HCT116 (cell line): Measurements from ENCODE around the gene NTN3. TPM values are rescaled to one million over a fixed set of nuclear protein-coding genes. Genes with fewer than 3 reads are reported as not detected.

ENCODE experiments used
- ATAC-seq: fragments of 200-7000 bp; cut with Tn5 transposase; 2 replicates; pipeline ENCODE4 v1.9.1; 2020; ENCODE audit warnings: mild to moderate bottlenecking, moderate library complexity
- BruUV-seq: library from RNA; stranded (reverse); fragments of 400-500 nt; replicated peaks from 2 replicates; lab custom pipeline; 2021; lab: Mats Ljungman, UMichigan
- CTCF ChIA-PET: fragments of 300-600 bp; sonication (Branson Sonifier 250); formaldehyde crosslinking; loops from one replicate; lab custom pipeline; 2021; ENCODE audit warnings: antibody characterized with exemption; lab: Charles Lee
- POLR2A ChIA-PET: fragments of 300-600, 350-600 bp; sonication (Branson Sonifier 250); formaldehyde crosslinking; loops from one replicate; lab custom pipeline; 2021; ENCODE audit warnings: antibody characterized with exemption; lab: Charles Lee
- RAD21 ChIA-PET, 2 experiments: fragments of 300-600 bp; sonication (Branson Sonifier 250); formaldehyde crosslinking; loops; one replicate each; lab custom pipeline; 2023; ENCODE audit warnings: low total read pairs in 2 of 2; ENCODE audit not compliant: uncharacterized antibody in 2 of 2, unreplicated experiment in 2 of 2, low non-redundant PET in 1 of 2; lab: Charles Lee
- DNase-seq: peaks from one replicate; pipeline ENCODE4 v3.0.0-alpha.2; 2010; ENCODE audit warnings: low read depth, low spot score
- H2AFZ ChIP-seq: fragments of 200-600 bp; shearing (Covaris generic), sonication (generic); 2 replicates; pipeline ENCODE4 v1.6.1; 2017; ENCODE audit warnings: low read depth, mixed run types, mixed read lengths, antibody characterized with exemption, low read length; ENCODE audit not compliant: poor library complexity, severe bottlenecking
- H3K27ac ChIP-seq: 2 replicates; pipeline ENCODE4 v1.5.1; 2012; ENCODE audit warnings: low read depth, low read length
- H3K27me3 ChIP-seq: fragments of 200-600 bp; sonication (generic); 2 replicates; pipeline ENCODE4 v1.6.1; 2016; ENCODE audit warnings: mixed run types, low read length, mixed read lengths; ENCODE audit not compliant: insufficient read depth
- H3K36me3 ChIP-seq, 2 experiments: fragments of 200-500 bp in 1 of 2; fragments of 200-600 bp in 1 of 2; sonication (Bioruptor generic) in 1 of 2; sonication (generic) in 1 of 2; 2 replicates each; pipeline versions ENCODE4 v1.5.1 to v1.6.1; 2014 to 2016; ENCODE audit warnings: low read length in 2 of 2, inconsistent platforms in 1 of 2, mixed read lengths in 1 of 2, mixed run types in 1 of 2; ENCODE audit not compliant: insufficient read depth in 2 of 2, control insufficient read depth in 1 of 2
- H3K4me1 ChIP-seq, 2 experiments: fragments of 200-600 bp in 1 of 2; sonication (generic) in 1 of 2; 2 replicates each; pipeline versions ENCODE4 v1.5.1 to v1.6.1; 2012 to 2017; ENCODE audit warnings: low read length in 2 of 2, inconsistent platforms in 1 of 2, mild to moderate bottlenecking in 1 of 2, mixed read lengths in 1 of 2, mixed run types in 1 of 2, moderate library complexity in 1 of 2; ENCODE audit not compliant: insufficient read depth in 2 of 2, control insufficient read depth in 1 of 2
- H3K4me2 ChIP-seq: fragments of 200-600 bp; sonication (generic); 2 replicates; pipeline ENCODE4 v1.6.1; 2017; ENCODE audit warnings: mixed run types, low read length, mixed read lengths
- H3K4me3 ChIP-seq, 2 experiments: fragments of 200-600 bp in 1 of 2; sonication (generic) in 1 of 2; replicated peaks in 1 of 2; 2 replicates each; pipeline ENCODE4 v1.5.1; 2011 to 2016; ENCODE audit warnings: low read length in 2 of 2, control low read depth in 1 of 2, low read depth in 1 of 2, mild to moderate bottlenecking in 1 of 2, mixed read lengths in 1 of 2, mixed run types in 1 of 2
- H3K79me2 ChIP-seq: fragments of 200-600 bp; sonication (generic); 2 replicates; pipeline ENCODE4 v1.6.1; 2017; ENCODE audit warnings: mild to moderate bottlenecking, mixed run types, low read length, moderate library complexity, mixed read lengths; ENCODE audit not compliant: insufficient read depth
- H3K9ac ChIP-seq: fragments of 200-600 bp; sonication (generic); 2 replicates; pipeline ENCODE4 v1.6.1; 2016; ENCODE audit warnings: low read length, mixed read lengths
- H3K9me2 ChIP-seq: fragments of 200-600 bp; sonication (generic), shearing (Covaris generic); 2 replicates; pipeline ENCODE4 v1.6.1; 2017; ENCODE audit warnings: mixed run types, mild to moderate bottlenecking, moderate library complexity; ENCODE audit not compliant: insufficient read depth
- H3K9me3 ChIP-seq, 2 experiments: fragments of 200-500 bp in 1 of 2; fragments of 200-600 bp in 1 of 2; sonication (Bioruptor generic) in 1 of 2; sonication (generic) in 1 of 2; 2 replicates each; pipeline ENCODE4 v1.6.1; 2014 to 2017; ENCODE audit warnings: low read length in 2 of 2, mixed read lengths in 2 of 2, inconsistent platforms in 1 of 2, low read depth in 1 of 2, mild to moderate bottlenecking in 1 of 2, mixed run types in 1 of 2, moderate library complexity in 1 of 2; ENCODE audit not compliant: control insufficient read depth in 1 of 2, insufficient read depth in 1 of 2
- H4K20me1 ChIP-seq: fragments of 200-600 bp; sonication (generic), shearing (Covaris generic); 2 replicates; pipeline ENCODE4 v1.6.1; 2017; ENCODE audit warnings: mixed run types, mild to moderate bottlenecking, moderate library complexity; ENCODE audit not compliant: insufficient read depth
- CEBPB ChIP-seq: IDR thresholded peaks from 2 replicates; pipeline ENCODE4 v1.6.1; 2012; ENCODE audit warnings: low read depth
- ELF1 ChIP-seq: IDR thresholded peaks from 2 replicates; pipeline ENCODE4 v1.6.1; 2012; ENCODE audit warnings: low read depth, borderline replicate concordance
- EZH2 ChIP-seq: fragments of 200-600 bp; sonication (generic); IDR thresholded peaks from 2 replicates; pipeline ENCODE4 v1.6.1; 2017; ENCODE audit warnings: antibody characterized with exemption, mixed run types
- EZH2phosphoT487 ChIP-seq: fragments of 200-600 bp; IDR thresholded peaks from 2 replicates; pipeline ENCODE4 v1.6.1; 2018; ENCODE audit warnings: antibody characterized with exemption, borderline replicate concordance
- FOSL1 ChIP-seq: IDR thresholded peaks from 2 replicates; pipeline ENCODE4 v1.6.1; 2012; ENCODE audit warnings: low read depth
- JUND ChIP-seq: IDR thresholded peaks from 2 replicates; pipeline ENCODE4 v1.6.1; 2012
- POLR2A ChIP-seq: IDR thresholded peaks from 2 replicates; pipeline ENCODE4 v1.7.0; 2011; ENCODE audit warnings: borderline replicate concordance; ENCODE audit not compliant: insufficient read depth, insufficient read length; ENCODE audit errors: extremely low read depth
- POLR2AphosphoS5 ChIP-seq: IDR thresholded peaks from 2 replicates; pipeline ENCODE4 v1.6.1; 2011; ENCODE audit warnings: mild to moderate bottlenecking, low read depth, low read length, moderate library complexity
- RAD21 ChIP-seq: IDR thresholded peaks from 2 replicates; pipeline ENCODE4 v1.6.1; 2012; ENCODE audit warnings: low read depth, mild to moderate bottlenecking
- SIN3A ChIP-seq: IDR thresholded peaks from 2 replicates; pipeline ENCODE4 v1.6.1; 2012; ENCODE audit warnings: low read depth
- SRF ChIP-seq: IDR thresholded peaks from 2 replicates; pipeline ENCODE4 v1.6.1; 2012; ENCODE audit warnings: low read depth
- TCF7L2 ChIP-seq: IDR thresholded peaks from 2 replicates; pipeline ENCODE4 v1.7.0; 2011; ENCODE audit warnings: borderline replicate concordance, inconsistent platforms; ENCODE audit not compliant: insufficient read depth, insufficient read length; ENCODE audit errors: extremely low read depth
- ZFX ChIP-seq: fragments of 450-650 bp; IDR thresholded peaks from 2 replicates; pipeline ENCODE4 v1.6.1; 2017
- ZNF274 ChIP-seq: fragments of 200-500 bp; sonication (Bioruptor generic); IDR thresholded peaks from 2 replicates; pipeline ENCODE4 v1.6.1; 2014; ENCODE audit warnings: mild to moderate bottlenecking, low read depth, low read length, inconsistent platforms
- intact Hi-C: fragments of 100-400 bp; cut with micrococcal nuclease; formaldehyde crosslinking; loops from 2 replicates; pipeline ENCODE4 v1.10.0; 2022
- total RNA-seq: library from RNA; stranded (reverse); gene quantifications from one replicate; pipeline ENCODE4 v1.2.1, GENCODE V29; 2021; ENCODE audit not compliant: unreplicated experiment
- TF ChIP-seq, protein P1 (sequence below), 3 experiments: fragments of 200-600 bp in 1 of 3; sonication (generic) in 1 of 3; IDR thresholded peaks in 2 of 3; conservative IDR thresholded peaks in 1 of 3; 2 replicates each; pipeline ENCODE4 v1.5.1; 2012 to 2017; ENCODE audit warnings: low read depth in 2 of 3, low read length in 2 of 3, antibody characterized with exemption in 1 of 3, borderline replicate concordance in 1 of 3, control low read depth in 1 of 3, mild to moderate bottlenecking in 1 of 3, mixed read lengths in 1 of 3, mixed run types in 1 of 3, moderate library complexity in 1 of 3; ENCODE audit not compliant: insufficient read depth in 1 of 3
- TF ChIP-seq, protein P2 (sequence below): IDR thresholded peaks from 2 replicates; pipeline ENCODE4 v1.6.1; 2012
- TF ChIP-seq, protein P3 (sequence below): IDR thresholded peaks from 2 replicates; pipeline ENCODE4 v1.6.1; 2012; ENCODE audit warnings: low read depth

Gene NTN3
- total RNA-seq, 1 experiment from 2014 or later = 0.30 TPM

DNA sequence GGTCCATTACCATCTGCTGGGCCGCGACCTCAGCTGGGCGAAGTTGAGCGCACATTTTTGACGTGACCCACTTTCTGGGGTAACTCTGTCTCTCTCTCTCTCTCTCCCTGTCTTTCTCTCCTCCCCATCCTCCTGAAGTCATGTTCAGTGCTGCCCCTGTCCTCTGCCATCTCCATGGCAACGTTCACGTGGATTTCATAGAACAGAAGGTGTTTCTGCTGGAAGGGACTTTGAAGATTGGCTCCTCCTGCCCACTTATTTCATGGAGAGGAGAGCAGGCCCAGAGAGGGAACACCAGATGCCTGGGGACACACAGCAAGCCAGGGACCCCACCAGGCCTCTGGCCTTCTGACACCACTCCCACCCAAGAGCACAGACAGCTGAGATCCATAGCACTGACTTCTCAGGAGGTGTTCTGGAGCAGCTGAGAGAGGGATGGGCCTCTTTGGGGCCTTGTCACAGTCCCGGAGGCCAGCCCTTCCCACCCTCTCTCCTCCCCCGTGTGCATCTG lies 46.0 kb upstream of the NTN3 start:
- ChIA-PET CTCF (no interaction called here), RAD21 (no interaction called here), POLR2A (no interaction called here)
- no TSS peak for BruUV-seq
- peaks cover 12 to 34% of the 10 kb centered on the region in 2 experiments; a peak in 3 of 4 replicates for H3K4me1 ChIP-seq
- no peaks in the 10 kb centered on the region for H3K9me3 ChIP-seq
- DNase-seq = no peak
- no peaks in the 10 kb centered on the region for H3K9me2 ChIP-seq
- no peak overlapping the region for H2AFZ ChIP-seq
- H3K79me2 ChIP-seq = peaks cover 8% of the 10 kb centered on the region
- no peaks in the 10 kb centered on the region for H3K27me3 ChIP-seq
- H4K20me1 ChIP-seq = no peaks in the 10 kb centered on the region
- H3K4me2 ChIP-seq = no peak overlapping the region
- no peak overlapping the region for H3K9ac ChIP-seq
- H3K4me3 ChIP-seq = no peak overlapping the region
- TF ChIP-seq POLR2A (no peak), ZFX (no peak), FOSL1 (no peak), SIN3A (no peak), EZH2phosphoT487 (no peak), POLR2AphosphoS5 (no peak), ELF1 (no peak), EZH2 (no peak), SRF (no peak), ZNF274 (no peak), CEBPB (no peak), JUND (no peak), TCF7L2 (no peak), RAD21 (no peak)
- TF ChIP-seq, protein P1, sequence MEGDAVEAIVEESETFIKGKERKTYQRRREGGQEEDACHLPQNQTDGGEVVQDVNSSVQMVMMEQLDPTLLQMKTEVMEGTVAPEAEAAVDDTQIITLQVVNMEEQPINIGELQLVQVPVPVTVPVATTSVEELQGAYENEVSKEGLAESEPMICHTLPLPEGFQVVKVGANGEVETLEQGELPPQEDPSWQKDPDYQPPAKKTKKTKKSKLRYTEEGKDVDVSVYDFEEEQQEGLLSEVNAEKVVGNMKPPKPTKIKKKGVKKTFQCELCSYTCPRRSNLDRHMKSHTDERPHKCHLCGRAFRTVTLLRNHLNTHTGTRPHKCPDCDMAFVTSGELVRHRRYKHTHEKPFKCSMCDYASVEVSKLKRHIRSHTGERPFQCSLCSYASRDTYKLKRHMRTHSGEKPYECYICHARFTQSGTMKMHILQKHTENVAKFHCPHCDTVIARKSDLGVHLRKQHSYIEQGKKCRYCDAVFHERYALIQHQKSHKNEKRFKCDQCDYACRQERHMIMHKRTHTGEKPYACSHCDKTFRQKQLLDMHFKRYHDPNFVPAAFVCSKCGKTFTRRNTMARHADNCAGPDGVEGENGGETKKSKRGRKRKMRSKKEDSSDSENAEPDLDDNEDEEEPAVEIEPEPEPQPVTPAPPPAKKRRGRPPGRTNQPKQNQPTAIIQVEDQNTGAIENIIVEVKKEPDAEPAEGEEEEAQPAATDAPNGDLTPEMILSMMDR (IDR thresholded peaks at IDR 0.05 in 2 of 3, conservative IDR thresholded peaks at IDR 0.05 in 1 of 3; ENCODE audit: borderline replicate concordance in 1 of 3, insufficient read depth in 1 of 3, low read depth in 2 of 3, low read length in 2 of 3) = no peak
- TF ChIP-seq, protein P2, sequence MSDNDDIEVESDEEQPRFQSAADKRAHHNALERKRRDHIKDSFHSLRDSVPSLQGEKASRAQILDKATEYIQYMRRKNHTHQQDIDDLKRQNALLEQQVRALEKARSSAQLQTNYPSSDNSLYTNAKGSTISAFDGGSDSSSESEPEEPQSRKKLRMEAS = no peak
- TF ChIP-seq, protein P3, sequence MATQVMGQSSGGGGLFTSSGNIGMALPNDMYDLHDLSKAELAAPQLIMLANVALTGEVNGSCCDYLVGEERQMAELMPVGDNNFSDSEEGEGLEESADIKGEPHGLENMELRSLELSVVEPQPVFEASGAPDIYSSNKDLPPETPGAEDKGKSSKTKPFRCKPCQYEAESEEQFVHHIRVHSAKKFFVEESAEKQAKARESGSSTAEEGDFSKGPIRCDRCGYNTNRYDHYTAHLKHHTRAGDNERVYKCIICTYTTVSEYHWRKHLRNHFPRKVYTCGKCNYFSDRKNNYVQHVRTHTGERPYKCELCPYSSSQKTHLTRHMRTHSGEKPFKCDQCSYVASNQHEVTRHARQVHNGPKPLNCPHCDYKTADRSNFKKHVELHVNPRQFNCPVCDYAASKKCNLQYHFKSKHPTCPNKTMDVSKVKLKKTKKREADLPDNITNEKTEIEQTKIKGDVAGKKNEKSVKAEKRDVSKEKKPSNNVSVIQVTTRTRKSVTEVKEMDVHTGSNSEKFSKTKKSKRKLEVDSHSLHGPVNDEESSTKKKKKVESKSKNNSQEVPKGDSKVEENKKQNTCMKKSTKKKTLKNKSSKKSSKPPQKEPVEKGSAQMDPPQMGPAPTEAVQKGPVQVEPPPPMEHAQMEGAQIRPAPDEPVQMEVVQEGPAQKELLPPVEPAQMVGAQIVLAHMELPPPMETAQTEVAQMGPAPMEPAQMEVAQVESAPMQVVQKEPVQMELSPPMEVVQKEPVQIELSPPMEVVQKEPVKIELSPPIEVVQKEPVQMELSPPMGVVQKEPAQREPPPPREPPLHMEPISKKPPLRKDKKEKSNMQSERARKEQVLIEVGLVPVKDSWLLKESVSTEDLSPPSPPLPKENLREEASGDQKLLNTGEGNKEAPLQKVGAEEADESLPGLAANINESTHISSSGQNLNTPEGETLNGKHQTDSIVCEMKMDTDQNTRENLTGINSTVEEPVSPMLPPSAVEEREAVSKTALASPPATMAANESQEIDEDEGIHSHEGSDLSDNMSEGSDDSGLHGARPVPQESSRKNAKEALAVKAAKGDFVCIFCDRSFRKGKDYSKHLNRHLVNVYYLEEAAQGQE = no peak
- no peak for ATAC-seq
- H3K27ac ChIP-seq = no peak overlapping the region
- intact Hi-C loops = loop anchor here (5.0 to 10.0 kb wide), 3 partner anchors 37 to 160 kb away; partner anchors contain the start of genes RNPS1 and TEDC2
- no peaks in the 10 kb centered on the region for H3K36me3 ChIP-seq
